ENCODE measurements around the gene NRF1.

NRF1 gene

GRCh38 chr7:129757991-129758390 is 146.5 kb downstream of the NRF1 start:
- Histone ChIP-seq H3K27me3 (no peaks in the 10 kb centered on the region), H4K20me1 (no peaks in the 10 kb centered on the region; a peak in 2 of 22 replicates), H3K27ac (no peak overlapping the region), H3K4me3 (no peak overlapping the region), H3K4me2 (no peak overlapping the region), H3K9ac (no peak overlapping the region), H3K36me3 (peaks cover 17 to 49% (median 34%) of the 10 kb centered on the region in 11 experiments), H3K4me1 (no peaks in the 10 kb centered on the region), H3K9me3 (replicated peaks in 1 of 11) (peaks cover 0 to 7% (median 3%) of the 10 kb centered on the region in 11 experiments; a peak in 8 of 22 replicates)
- no peak for TF ChIP-seq Cebpa-rat (IDR thresholded peaks at IDR 0.05)

GRCh38 chr7:129762387-129762969 is 151.0 kb downstream of the NRF1 start:
- no peaks in the 10 kb centered on the region; a peak in 1 of 22 replicates for H4K20me1 ChIP-seq
- H3K27ac ChIP-seq, result no peak overlapping the region
- peaks cover 5 to 27% (median 20%) of the 10 kb centered on the region in 10 experiments for H3K4me1 ChIP-seq
- H3K9ac ChIP-seq, result no peak overlapping the region
- H3K4me3 ChIP-seq, result no peak overlapping the region
- H3K27me3 ChIP-seq, result no peaks in the 10 kb centered on the region
- H3K36me3 ChIP-seq, result peaks cover 0 to 8% (median 0%) of the 10 kb centered on the region in 11 experiments; a peak in 5 of 22 replicates
- no peak overlapping the region for H3K4me2 ChIP-seq
- H3K9me3 ChIP-seq (replicated peaks in 1 of 11), result peaks cover 0 to 7% (median 3%) of the 10 kb centered on the region in 11 experiments; a peak in 8 of 22 replicates
- TF ChIP-seq Cebpa-rat (IDR thresholded peaks at IDR 0.05), result no peak

- Histone ChIP-seq H4K20me1 (peaks cover 0 to 5% (median 0%) of the 10 kb centered on the region in 11 experiments; a peak in 1 of 22 replicates), H3K36me3 (no peaks in the 10 kb centered on the region), H3K4me3 (no peak overlapping the region), H3K9me3 (replicated peaks in 1 of 11) (peaks cover 0 to 7% (median 3%) of the 10 kb centered on the region in 11 experiments; a peak in 8 of 22 replicates), H3K4me1 (peaks cover 5 to 44% (median 31%) of the 10 kb centered on the region in 10 experiments), H3K27me3 (no peaks in the 10 kb centered on the region), H3K27ac (peak overlapping the region in 3 of 11 experiments; percentile 15 to 33 (median 31); a peak in 4 of 22 replicates), H3K9ac (no peak overlapping the region), H3K4me2 (peak overlapping the region; percentile 15 to 67 (median 57); a peak in 20 of 22 replicates)
- TF ChIP-seq Cebpa-rat (IDR thresholded peaks at IDR 0.05), result no peak
These were observed 152.9 kb downstream of the NRF1 start for GRCh38 chr7:129764247-129765084.

- Histone ChIP-seq H3K4me2 (no peak overlapping the region), H3K27ac (no peak overlapping the region), H3K36me3 (no peaks in the 10 kb centered on the region), H3K4me3 (no peak overlapping the region), H3K9me3 (replicated peaks in 1 of 11) (peaks cover 0 to 7% (median 3%) of the 10 kb centered on the region in 11 experiments; a peak in 8 of 22 replicates), H4K20me1 (peaks cover 0 to 14% (median 0%) of the 10 kb centered on the region in 11 experiments; a peak in 3 of 22 replicates), H3K27me3 (no peaks in the 10 kb centered on the region), H3K4me1 (peaks cover 11 to 53% (median 39%) of the 10 kb centered on the region in 10 experiments), H3K9ac (no peak overlapping the region)
- TF ChIP-seq Cebpa-rat (IDR thresholded peaks at IDR 0.05), result no peak
These were observed 153.8 kb downstream of the NRF1 start for GRCh38 chr7:129765352-129765751.

- Histone ChIP-seq H3K36me3 (no peaks in the 10 kb centered on the region), H3K4me1 (peaks cover 29 to 73% (median 60%) of the 10 kb centered on the region in 10 experiments), H3K4me3 (no peak overlapping the region), H3K27me3 (peaks cover 0 to 10% (median 0%) of the 10 kb centered on the region in 11 experiments; a peak in 5 of 22 replicates), H3K9me3 (replicated peaks in 1 of 11) (peaks cover 0 to 5% (median 3%) of the 10 kb centered on the region in 11 experiments; a peak in 8 of 22 replicates), H3K9ac (no peak overlapping the region), H4K20me1 (peaks cover 0 to 32% (median under 1%) of the 10 kb centered on the region in 11 experiments; a peak in 5 of 22 replicates), H3K4me2 (peak overlapping the region in 8 of 11 experiments; percentile 20 to 98 (median 40); a peak in 14 of 22 replicates), H3K27ac (no peak overlapping the region)
- TF ChIP-seq Cebpa-rat (IDR thresholded peaks at IDR 0.05), result no peak
These were observed 155.8 kb downstream of the NRF1 start for GRCh38 chr7:129767120-129768015.

GRCh38 chr7:129768614-129769399 is 157.3 kb downstream of the NRF1 start:
- no peak overlapping the region for H3K9ac ChIP-seq
- H3K4me1 ChIP-seq, result peaks cover 41 to 84% (median 72%) of the 10 kb centered on the region in 10 experiments
- no peak for TF ChIP-seq Cebpa-rat (IDR thresholded peaks at IDR 0.05)
- no peak overlapping the region for H3K4me3 ChIP-seq
- H3K36me3 ChIP-seq, result no peaks in the 10 kb centered on the region
- H3K9me3 ChIP-seq (replicated peaks in 1 of 11), result no peaks in the 10 kb centered on the region
- H3K4me2 ChIP-seq, result peak overlapping the region in 5 of 11 experiments; percentile 13 to 98 (median 44); a peak in 4 of 22 replicates
- peaks cover 0 to 46% (median 9%) of the 10 kb centered on the region in 11 experiments; a peak in 13 of 22 replicates for H4K20me1 ChIP-seq
- peaks cover 0 to 24% (median 0%) of the 10 kb centered on the region in 11 experiments; a peak in 5 of 22 replicates for H3K27me3 ChIP-seq
- no peak overlapping the region for H3K27ac ChIP-seq

GRCh38 chr7:129769400-129769774 is 157.9 kb downstream of the NRF1 start:
- H4K20me1 ChIP-seq, result peaks cover 0 to 52% (median 14%) of the 10 kb centered on the region in 11 experiments; a peak in 15 of 22 replicates
- peak overlapping the region in 6 of 11 experiments; percentile 83 to 99 (median 90); a peak in 8 of 22 replicates for H3K4me2 ChIP-seq
- H3K4me3 ChIP-seq, result no peak overlapping the region
- H3K9me3 ChIP-seq (replicated peaks in 1 of 11), result no peaks in the 10 kb centered on the region
- H3K27ac ChIP-seq, result no peak overlapping the region
- H3K4me1 ChIP-seq, result peaks cover 40 to 86% (median 72%) of the 10 kb centered on the region in 10 experiments
- H3K27me3 ChIP-seq, result peaks cover 0 to 30% (median 5%) of the 10 kb centered on the region in 11 experiments; a peak in 10 of 22 replicates
- H3K9ac ChIP-seq, result no peak overlapping the region
- TF ChIP-seq Cebpa-rat (IDR thresholded peaks at IDR 0.05), result no peak
- H3K36me3 ChIP-seq, result no peaks in the 10 kb centered on the region

Data from BLaER1 treated with 17β-estradiol and CSF1 and Interleukin-3, amounts not matched to agents 10 nM and 100 nM (cell line).